ENCODE measurements around the gene TMEFF1.

GRCh38 chr9:100472788-100473275, at the start of gene TMEFF1:
- no peak for TF ChIP-seq EZH2 (IDR thresholded peaks at IDR 0.05; ENCODE audit: insufficient read depth, low read length)
- TF ChIP-seq, protein P1, sequence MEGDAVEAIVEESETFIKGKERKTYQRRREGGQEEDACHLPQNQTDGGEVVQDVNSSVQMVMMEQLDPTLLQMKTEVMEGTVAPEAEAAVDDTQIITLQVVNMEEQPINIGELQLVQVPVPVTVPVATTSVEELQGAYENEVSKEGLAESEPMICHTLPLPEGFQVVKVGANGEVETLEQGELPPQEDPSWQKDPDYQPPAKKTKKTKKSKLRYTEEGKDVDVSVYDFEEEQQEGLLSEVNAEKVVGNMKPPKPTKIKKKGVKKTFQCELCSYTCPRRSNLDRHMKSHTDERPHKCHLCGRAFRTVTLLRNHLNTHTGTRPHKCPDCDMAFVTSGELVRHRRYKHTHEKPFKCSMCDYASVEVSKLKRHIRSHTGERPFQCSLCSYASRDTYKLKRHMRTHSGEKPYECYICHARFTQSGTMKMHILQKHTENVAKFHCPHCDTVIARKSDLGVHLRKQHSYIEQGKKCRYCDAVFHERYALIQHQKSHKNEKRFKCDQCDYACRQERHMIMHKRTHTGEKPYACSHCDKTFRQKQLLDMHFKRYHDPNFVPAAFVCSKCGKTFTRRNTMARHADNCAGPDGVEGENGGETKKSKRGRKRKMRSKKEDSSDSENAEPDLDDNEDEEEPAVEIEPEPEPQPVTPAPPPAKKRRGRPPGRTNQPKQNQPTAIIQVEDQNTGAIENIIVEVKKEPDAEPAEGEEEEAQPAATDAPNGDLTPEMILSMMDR (IDR thresholded peaks at IDR 0.05; ENCODE audit: insufficient read depth, low read depth, low read length) = no peak

Data from astrocyte (in vitro differentiated cells and primary cell).